HCT116 (cell line): Measurements from ENCODE around the gene GEN1.

ENCODE experiments used
- ELF1 ChIP-seq: IDR thresholded peaks from 2 replicates; pipeline ENCODE4 v1.6.1; 2012; ENCODE audit warnings: low read depth, borderline replicate concordance
- MAX ChIP-seq: IDR thresholded peaks from 2 replicates; pipeline ENCODE4 v1.6.1; 2012
- ZNF274 ChIP-seq: fragments of 200-500 bp; sonication (Bioruptor generic); IDR thresholded peaks from 2 replicates; pipeline ENCODE4 v1.6.1; 2014; ENCODE audit warnings: mild to moderate bottlenecking, low read depth, low read length, inconsistent platforms
- TF ChIP-seq, protein P1 (sequence below): IDR thresholded peaks from 2 replicates; pipeline ENCODE4 v1.6.1; 2011; ENCODE audit warnings: mild to moderate bottlenecking, low read length, moderate library complexity; ENCODE audit not compliant: insufficient replicate concordance; ENCODE audit errors: extremely low read depth

DNA sequence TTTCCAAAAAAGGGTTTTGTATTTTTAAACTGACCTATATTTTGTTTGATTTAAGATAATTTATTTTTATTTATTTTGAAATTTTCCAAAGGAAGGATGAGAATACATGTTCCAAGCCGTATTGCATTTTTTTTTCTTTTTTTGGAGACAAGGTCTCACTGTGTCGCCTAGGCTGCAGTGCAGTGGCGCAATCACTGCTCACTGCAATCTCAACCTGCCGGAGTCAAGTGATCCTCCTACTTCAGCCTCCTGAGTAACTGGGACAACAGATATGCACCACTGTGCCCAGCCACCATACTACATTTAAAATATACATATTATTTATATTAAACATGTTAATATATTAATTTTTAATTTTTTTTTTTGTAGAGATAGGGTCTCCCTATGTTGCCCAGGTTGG, 15.0 kb downstream of the GEN1 start:
- no peak for TF ChIP-seq MAX
- TF ChIP-seq ZNF274: no peak
- no peak for TF ChIP-seq ELF1
- TF ChIP-seq, protein P1, sequence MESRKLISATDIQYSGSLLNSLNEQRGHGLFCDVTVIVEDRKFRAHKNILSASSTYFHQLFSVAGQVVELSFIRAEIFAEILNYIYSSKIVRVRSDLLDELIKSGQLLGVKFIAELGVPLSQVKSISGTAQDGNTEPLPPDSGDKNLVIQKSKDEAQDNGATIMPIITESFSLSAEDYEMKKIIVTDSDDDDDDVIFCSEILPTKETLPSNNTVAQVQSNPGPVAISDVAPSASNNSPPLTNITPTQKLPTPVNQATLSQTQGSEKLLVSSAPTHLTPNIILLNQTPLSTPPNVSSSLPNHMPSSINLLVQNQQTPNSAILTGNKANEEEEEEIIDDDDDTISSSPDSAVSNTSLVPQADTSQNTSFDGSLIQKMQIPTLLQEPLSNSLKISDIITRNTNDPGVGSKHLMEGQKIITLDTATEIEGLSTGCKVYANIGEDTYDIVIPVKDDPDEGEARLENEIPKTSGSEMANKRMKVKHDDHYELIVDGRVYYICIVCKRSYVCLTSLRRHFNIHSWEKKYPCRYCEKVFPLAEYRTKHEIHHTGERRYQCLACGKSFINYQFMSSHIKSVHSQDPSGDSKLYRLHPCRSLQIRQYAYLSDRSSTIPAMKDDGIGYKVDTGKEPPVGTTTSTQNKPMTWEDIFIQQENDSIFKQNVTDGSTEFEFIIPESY: no peak
